ENCODE data around the gene SMARCA1.
"Not testable (repeated sequence)": the region's sequence is repeated elsewhere in the genome, so short reads cannot be mapped to it uniquely, and the experiment has no call there.

Gene SMARCA1

GRCh38 chrX:129523079-129523911 lies at the start of gene SMARCA1:
SMARCA1 (minus strand) TSS chrX:129523490; CDS start chrX:129523370, 120 bp downstream.
- peak; percentile 86 for DNase-seq (ENCODE audit: low spot score)

- DNase-seq (ENCODE audit: low spot score) = no peak
These were observed 49.1 kb upstream of the SMARCA1 start for GRCh38 chrX:129572422-129572821.

- DNase-seq (ENCODE audit: low spot score) = no peak
These were observed 45.1 kb upstream of the SMARCA1 start for GRCh38 chrX:129568349-129568748.

GRCh38 chrX:129566073-129566472 lies 42.8 kb upstream of the SMARCA1 start:
- DNase-seq (ENCODE audit: low spot score) = no peak

- DNase-seq (ENCODE audit: low spot score) = no peak
These were observed 41.9 kb upstream of the SMARCA1 start for GRCh38 chrX:129565046-129565650.

GRCh38 chrX:129564345-129564744 lies 41.1 kb upstream of the SMARCA1 start:
- DNase-seq (ENCODE audit: low spot score) = not testable (repeated sequence)

GRCh38 chrX:129561453-129561852 lies 38.2 kb upstream of the SMARCA1 start:
- DNase-seq (ENCODE audit: low spot score) = no peak

GRCh38 chrX:129559783-129560182 lies 36.5 kb upstream of the SMARCA1 start:
- no peak for DNase-seq (ENCODE audit: low spot score)

GRCh38 chrX:129557844-129558480 lies 34.7 kb upstream of the SMARCA1 start:
- DNase-seq (ENCODE audit: low spot score) = no peak

GRCh38 chrX:129556806-129557315 lies 33.6 kb upstream of the SMARCA1 start:
- no peak for DNase-seq (ENCODE audit: low spot score)

- DNase-seq (ENCODE audit: low spot score) = not testable (repeated sequence)
These were observed 31.5 kb upstream of the SMARCA1 start for GRCh38 chrX:129554816-129555215.

- DNase-seq (ENCODE audit: low spot score) = no peak
These were observed 30.5 kb upstream of the SMARCA1 start for GRCh38 chrX:129553619-129554288.

- no peak for DNase-seq (ENCODE audit: low spot score)
These were observed 25.8 kb upstream of the SMARCA1 start for GRCh38 chrX:129549124-129549523.

- DNase-seq (ENCODE audit: low spot score) = no peak
These were observed 22.1 kb upstream of the SMARCA1 start for GRCh38 chrX:129545408-129545807.

- DNase-seq (ENCODE audit: low spot score) = no peak
These were observed 21.5 kb upstream of the SMARCA1 start for GRCh38 chrX:129544780-129545179.

GRCh38 chrX:129540722-129541184 lies 17.5 kb upstream of the SMARCA1 start:
- DNase-seq (ENCODE audit: low spot score) = peak; percentile 64

- DNase-seq (ENCODE audit: low spot score) = peak; percentile 73
These were observed 16.9 kb upstream of the SMARCA1 start, which contains the start of gene OCRL for GRCh38 chrX:129540068-129540653. OCRL (plus strand) TSS chrX:129540259; CDS start chrX:129540440, 181 bp downstream.

GRCh38 chrX:129534816-129535578 lies 11.7 kb upstream of the SMARCA1 start:
- DNase-seq (ENCODE audit: low spot score) = no peak

GRCh38 chrX:129531132-129531531 lies 7.8 kb upstream of the SMARCA1 start:
- no peak for DNase-seq (ENCODE audit: low spot score)

- DNase-seq (ENCODE audit: low spot score) = no peak
These were observed 7.1 kb upstream of the SMARCA1 start for GRCh38 chrX:129530410-129530809.
